NCI-H146 treated with DMSO at 0.1 percent for 48 hours (cell line): ENCODE data around the gene METTL27.
A peak's percentile ranks its signal among the peaks of the same experiment; 100 is the strongest.
"Not testable (repeated sequence)": the region's sequence is repeated elsewhere in the genome, so short reads cannot be mapped to it uniquely, and the experiment has no call there.

Source experiments
- DNase-seq: peaks from one replicate; lab custom pipeline; 2025; ENCODE audit not compliant: unreplicated experiment; lab: John Stamatoyannopoulos, UW

METTL27 gene

GRCh38 chr7:73842067-73842976, at the start of gene METTL27:
Gene METTL27, minus strand, starts transcription at chr7:73842516. Its CDS starts 376 bp downstream, at chr7:73842140.
- peak; percentile 86 for DNase-seq

GRCh38 chr7:73891178-73891885, 49.0 kb upstream of the METTL27 start:
- no peak for DNase-seq

GRCh38 chr7:73890555-73891147, 48.3 kb upstream of the METTL27 start:
- DNase-seq: no peak

GRCh38 chr7:73888959-73889358, 46.6 kb upstream of the METTL27 start:
- DNase-seq: no peak

GRCh38 chr7:73887762-73888161, 45.4 kb upstream of the METTL27 start:
- no peak for DNase-seq

- DNase-seq: no peak
These were observed 43.9 kb upstream of the METTL27 start for GRCh38 chr7:73885975-73886798.

- DNase-seq: no peak
These were observed 43.2 kb upstream of the METTL27 start for GRCh38 chr7:73885433-73885974.

GRCh38 chr7:73884867-73885422, 42.6 kb upstream of the METTL27 start:
- not testable (repeated sequence) for DNase-seq

- no peak for DNase-seq
These were observed 39.7 kb upstream of the METTL27 start for GRCh38 chr7:73882047-73882402.

- no peak for DNase-seq
These were observed 39.2 kb upstream of the METTL27 start for GRCh38 chr7:73881352-73882046.

GRCh38 chr7:73880755-73881328, 38.5 kb upstream of the METTL27 start:
- no peak for DNase-seq

GRCh38 chr7:73879977-73880681, 37.8 kb upstream of the METTL27 start:
- no peak for DNase-seq

GRCh38 chr7:73876973-73877372, 34.7 kb upstream of the METTL27 start:
- DNase-seq: no peak

GRCh38 chr7:73876361-73876760, 34.0 kb upstream of the METTL27 start:
- DNase-seq: no peak

- DNase-seq: no peak
These were observed 30.0 kb upstream of the METTL27 start for GRCh38 chr7:73872056-73872908.

- no peak for DNase-seq
These were observed 29.1 kb upstream of the METTL27 start for GRCh38 chr7:73871163-73872011.

- DNase-seq: no peak
These were observed 27.8 kb upstream of the METTL27 start for GRCh38 chr7:73870041-73870492.
